ENCODE results near the gene RNF111. TPM values are rescaled to one million over a fixed set of nuclear protein-coding genes. Genes with fewer than 3 reads are reported as not detected.

Gene RNF111
- total and polyA plus RNA-seq, 9 of the 15 experiments (the other 6 are each of a cell fraction or from before 2014, with no cell fraction given): 7.9 to 26.0 (median 14.4) TPM

DNA sequence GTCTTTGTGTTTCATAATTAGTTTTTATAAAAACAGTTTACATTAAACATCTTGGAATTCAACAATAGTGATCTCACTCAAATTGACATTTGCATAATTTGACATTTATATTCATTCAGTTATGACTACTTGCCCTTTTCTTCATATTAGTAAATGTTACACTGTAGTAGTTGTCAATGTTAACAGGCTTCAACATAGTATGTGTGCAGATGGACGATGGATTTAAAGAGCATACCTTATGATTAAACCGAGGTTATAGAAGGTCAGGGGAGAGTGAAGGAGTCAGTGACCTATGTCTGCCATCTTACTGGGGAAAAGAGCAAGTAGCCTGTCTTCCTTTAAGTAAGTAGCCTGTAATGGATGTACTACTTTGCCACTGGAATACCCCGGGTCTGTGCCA, 109.0 kb downstream of the RNF111 start:
- Histone ChIP-seq H3K27ac (ENCODE audit: extremely low read depth, low read depth, low read length) (no peak overlapping the region), H3K27me3 (ENCODE audit: control insufficient read depth in 2 of 2, insufficient read depth in 2 of 2, low read length in 2 of 2) (no peaks in the 10 kb centered on the region), H3K4me2 (ENCODE audit: insufficient read depth, low read length) (no peak overlapping the region), H3K9ac (ENCODE audit: insufficient read depth in 1 of 2, low read depth in 2 of 2, low read length in 2 of 2) (no peak overlapping the region), H2AFZ (ENCODE audit: low read depth, low read length) (no peak overlapping the region), H3K36me3 (ENCODE audit: control insufficient read depth, insufficient read depth, low read length) (peaks cover 59% of the 10 kb centered on the region), H3K4me3 (no peak overlapping the region), H3K9me3 (replicated peaks; ENCODE audit: control insufficient read depth, insufficient read depth, low read depth, low read length) (no peaks in the 10 kb centered on the region), H4K20me1 (replicated peaks; ENCODE audit: control insufficient read depth, insufficient read depth, low read length) (no peaks in the 10 kb centered on the region), H3K4me1 (replicated peaks in 1 of 2; ENCODE audit: control insufficient read depth in 2 of 2, insufficient read depth in 2 of 2, low read length in 2 of 2) (no peaks in the 10 kb centered on the region), H3K9me1 (ENCODE audit: control insufficient read depth, insufficient read depth, low read length) (no peaks in the 10 kb centered on the region), H3K79me2 (ENCODE audit: control insufficient read depth, insufficient read depth, low read length) (no peaks in the 10 kb centered on the region)
- ChIA-PET POLR2A (interaction anchor here (1.2 kb wide), 1 partner anchor 10 kb away, joined by 4 read pairs; no protein-coding TSS in a partner anchor), CTCF (ENCODE audit: low intra/inter-chr PET ratio) (no interaction called here)
- intact Hi-C loops (cut with micrococcal nuclease) (no loop called here), in situ Hi-C loops (cut with MboI) (no loop called here)
- no TSS peak for BruUV-seq (replicated peaks)
- ATAC-seq: no peak
- FAIRE-seq: no peak
- DNase-seq (ENCODE audit: extremely low read depth in 1 of 4, low spot score in 3 of 4): no peak
- WGBS (ENCODE audit: insufficient coverage, low coverage, missing lambda C conversion rate): 69% methylated on average over 3 of the region's 3 CpGs
- TF ChIP-seq ETV6 (IDR thresholded peaks at IDR 0.05; ENCODE audit: borderline replicate concordance in 1 of 2, low read depth in 2 of 2, low read length in 1 of 2): no peak
- TF ChIP-seq ETV6 (CRISPR knock-in tag; IDR thresholded peaks at IDR 0.05; ENCODE audit: borderline replicate concordance): no peak
- no peak for TF ChIP-seq HNRNPK (IDR thresholded peaks at IDR 0.05; ENCODE audit: low read depth, low read length, poor library complexity, severe bottlenecking)
- no peak for TF ChIP-seq SMAD4 (CRISPR knock-in tag; conservative IDR thresholded peaks at IDR 0.05)
- no peak for TF ChIP-seq ZNF740 (CRISPR knock-in tag; IDR thresholded peaks at IDR 0.05)
- no peak for TF ChIP-seq ZNF740 (tag; IDR thresholded peaks at IDR 0.05)
- no peak for TF ChIP-seq CBX1 (IDR thresholded peaks at IDR 0.05; ENCODE audit: low read depth)
- TF ChIP-seq, protein P1, sequence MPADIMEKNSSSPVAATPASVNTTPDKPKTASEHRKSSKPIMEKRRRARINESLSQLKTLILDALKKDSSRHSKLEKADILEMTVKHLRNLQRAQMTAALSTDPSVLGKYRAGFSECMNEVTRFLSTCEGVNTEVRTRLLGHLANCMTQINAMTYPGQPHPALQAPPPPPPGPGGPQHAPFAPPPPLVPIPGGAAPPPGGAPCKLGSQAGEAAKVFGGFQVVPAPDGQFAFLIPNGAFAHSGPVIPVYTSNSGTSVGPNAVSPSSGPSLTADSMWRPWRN (IDR thresholded peaks at IDR 0.05; ENCODE audit: low read depth): no peak
- TF ChIP-seq SNAPC5 (CRISPR knock-in tag; IDR thresholded peaks at IDR 0.05): no peak
- TF ChIP-seq TSC22D4 (tag; IDR thresholded peaks at IDR 0.05): no peak
- TF ChIP-seq IRF2 (CRISPR knock-in tag; IDR thresholded peaks at IDR 0.05): no peak
- no peak for TF ChIP-seq MEF2D (tag; conservative IDR thresholded peaks at IDR 0.05; ENCODE audit: low read depth)
- no peak for TF ChIP-seq ZNF561 (CRISPR knock-in tag; conservative IDR thresholded peaks at IDR 0.05)
- TF ChIP-seq RBBP5 (IDR thresholded peaks at IDR 0.05; ENCODE audit: borderline replicate concordance, insufficient read depth, low read length, poor library complexity, severe bottlenecking): no peak
- no peak for TF ChIP-seq NBN (IDR thresholded peaks at IDR 0.05; ENCODE audit: low read depth)
- no peak for TF ChIP-seq PTTG1 (tag; IDR thresholded peaks at IDR 0.05; ENCODE audit: low read depth)
- no peak for TF ChIP-seq ZNF695 (CRISPR knock-in tag; IDR thresholded peaks at IDR 0.05)
- no peak for TF ChIP-seq PRPF4 (IDR thresholded peaks at IDR 0.05; ENCODE audit: insufficient read depth, low read depth, low read length, poor library complexity, severe bottlenecking)
- no peak for TF ChIP-seq ZBTB17 (CRISPR knock-in tag; IDR thresholded peaks at IDR 0.05)
- TF ChIP-seq, protein P2, sequence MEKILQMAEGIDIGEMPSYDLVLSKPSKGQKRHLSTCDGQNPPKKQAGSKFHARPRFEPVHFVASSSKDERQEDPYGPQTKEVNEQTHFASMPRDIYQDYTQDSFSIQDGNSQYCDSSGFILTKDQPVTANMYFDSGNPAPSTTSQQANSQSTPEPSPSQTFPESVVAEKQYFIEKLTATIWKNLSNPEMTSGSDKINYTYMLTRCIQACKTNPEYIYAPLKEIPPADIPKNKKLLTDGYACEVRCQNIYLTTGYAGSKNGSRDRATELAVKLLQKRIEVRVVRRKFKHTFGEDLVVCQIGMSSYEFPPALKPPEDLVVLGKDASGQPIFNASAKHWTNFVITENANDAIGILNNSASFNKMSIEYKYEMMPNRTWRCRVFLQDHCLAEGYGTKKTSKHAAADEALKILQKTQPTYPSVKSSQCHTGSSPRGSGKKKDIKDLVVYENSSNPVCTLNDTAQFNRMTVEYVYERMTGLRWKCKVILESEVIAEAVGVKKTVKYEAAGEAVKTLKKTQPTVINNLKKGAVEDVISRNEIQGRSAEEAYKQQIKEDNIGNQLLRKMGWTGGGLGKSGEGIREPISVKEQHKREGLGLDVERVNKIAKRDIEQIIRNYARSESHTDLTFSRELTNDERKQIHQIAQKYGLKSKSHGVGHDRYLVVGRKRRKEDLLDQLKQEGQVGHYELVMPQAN (IDR thresholded peaks at IDR 0.05; ENCODE audit: borderline replicate concordance): no peak
- TF ChIP-seq NR2C1 (IDR thresholded peaks at IDR 0.05): no peak
- TF ChIP-seq NR2C1 (tag; IDR thresholded peaks at IDR 0.05): no peak

Measured in K562 (cell line).